WTC11 (cell line): Measurements from ENCODE around the gene COBL. TPM values are rescaled to one million over a fixed set of nuclear protein-coding genes. Genes with fewer than 3 reads are reported as not detected.
A peak's percentile ranks its signal among the peaks of the same experiment; 100 is the strongest.

Source experiments
- ATAC-seq: fragments of 200-7000 bp; cut with Tn5 transposase; 2 replicates; pipeline ENCODE4 v1.10.0; 2021; ENCODE audit warnings: mild to moderate bottlenecking, moderate library complexity
- CTCF ChIA-PET: fragments of 300-600 bp; sonication (Branson Sonifier 250); formaldehyde crosslinking; loops from one replicate; lab custom pipeline; 2021; ENCODE audit warnings: antibody characterized with exemption; lab: Charles Lee
- POLR2A ChIA-PET: fragments of 350-600 bp; sonication (Branson Sonifier 250); formaldehyde crosslinking; loops from one replicate; lab custom pipeline; 2021; ENCODE audit warnings: antibody characterized with exemption; lab: Charles Lee
- DNase-seq: peaks from one replicate; pipeline ENCODE4 v3.0.0; 2021; ENCODE audit warnings: low spot score
- H3K27ac Mint-ChIP-seq: 2 replicates; pipeline ENCODE4 v1.8.0; 2021; ENCODE audit warnings: mixed read lengths
- H3K27me3 Mint-ChIP-seq: 2 replicates; pipeline ENCODE4 v1.8.0; 2021; ENCODE audit warnings: low read depth, mild to moderate bottlenecking, moderate library complexity, mixed read lengths
- H3K36me3 Mint-ChIP-seq: 2 replicates; pipeline ENCODE4 v1.8.0; 2021; ENCODE audit warnings: mixed read lengths
- H3K4me1 Mint-ChIP-seq: 2 replicates; pipeline ENCODE4 v1.8.0; 2022; ENCODE audit warnings: mixed read lengths
- H3K4me3 Mint-ChIP-seq: 2 replicates; pipeline ENCODE4 v1.8.0; 2021; ENCODE audit warnings: mild to moderate bottlenecking, moderate library complexity, mixed read lengths
- H3K9me3 Mint-ChIP-seq: 2 replicates; pipeline ENCODE4 v1.8.0; 2021; ENCODE audit warnings: mixed read lengths
- E2F4 ChIP-seq: sonication (generic); formaldehyde crosslinking; IDR thresholded peaks from 2 replicates; pipeline ENCODE4 v1.8.1; 2022; ENCODE audit warnings: low read depth, mild to moderate bottlenecking, moderate library complexity, missing genetic modification reagents, borderline replicate concordance
- ELF4 ChIP-seq: sonication (generic); formaldehyde crosslinking; IDR thresholded peaks from 2 replicates; pipeline ENCODE4 v1.8.1; 2022; ENCODE audit warnings: low read depth, mild to moderate bottlenecking, moderate library complexity, missing genetic modification reagents
- FOXK1 ChIP-seq: sonication (generic); formaldehyde crosslinking; IDR thresholded peaks from 2 replicates; pipeline ENCODE4 v1.8.0; 2022; ENCODE audit warnings: mild to moderate bottlenecking, moderate library complexity, missing genetic modification reagents
- FOXP1 ChIP-seq: sonication (generic); formaldehyde crosslinking; IDR thresholded peaks from 2 replicates; pipeline ENCODE4 v1.8.0; 2022; ENCODE audit warnings: missing genetic modification reagents, mild to moderate bottlenecking, moderate library complexity, borderline replicate concordance
- MXD4 ChIP-seq: fragments of 250-450 bp; sonication (Bioruptor Pico); IDR thresholded peaks from 2 replicates; pipeline ENCODE4 v1.8.0; 2021; ENCODE audit warnings: mild to moderate bottlenecking, moderate library complexity, borderline replicate concordance
- NFATC4 ChIP-seq: fragments of 250-450 bp; sonication (Bioruptor Pico); IDR thresholded peaks from 2 replicates; pipeline ENCODE4 v1.9.0; 2021; ENCODE audit warnings: mild to moderate bottlenecking
- TEAD1 ChIP-seq: sonication (generic); formaldehyde crosslinking; IDR thresholded peaks from 2 replicates; pipeline ENCODE4 v1.8.0; 2022; ENCODE audit warnings: mild to moderate bottlenecking, missing genetic modification reagents
- TEAD4 ChIP-seq: sonication (generic); formaldehyde crosslinking; IDR thresholded peaks from 2 replicates; pipeline ENCODE4 v1.8.0; 2022; ENCODE audit warnings: mild to moderate bottlenecking, missing genetic modification reagents
- ZBTB21 ChIP-seq: sonication (generic); formaldehyde crosslinking; IDR thresholded peaks from 2 replicates; pipeline ENCODE4 v1.8.1; 2023; ENCODE audit warnings: mild to moderate bottlenecking, missing genetic modification reagents, borderline replicate concordance
- ZBTB43 ChIP-seq: sonication (generic); formaldehyde crosslinking; IDR thresholded peaks from 2 replicates; pipeline ENCODE4 v1.8.1; 2023; ENCODE audit warnings: mild to moderate bottlenecking, missing genetic modification reagents
- ZNF263 ChIP-seq: sonication (generic); formaldehyde crosslinking; IDR thresholded peaks from 2 replicates; pipeline ENCODE4 v1.8.1; 2022; ENCODE audit warnings: low read depth, mild to moderate bottlenecking, moderate library complexity, missing genetic modification reagents
- total RNA-seq: library from RNA; stranded (reverse); gene quantifications from 3 replicates; pipeline ENCODE4 v1.2.3, GENCODE V29; 2021
- TF ChIP-seq, protein P1 (sequence below): sonication (generic); formaldehyde crosslinking; IDR thresholded peaks from 2 replicates; pipeline ENCODE4 v1.8.1; 2023; ENCODE audit warnings: mild to moderate bottlenecking, missing genetic modification reagents, moderate library complexity
- TF ChIP-seq, protein P2 (sequence below): sonication (generic); formaldehyde crosslinking; IDR thresholded peaks from 2 replicates; pipeline ENCODE4 v1.8.1; 2022; ENCODE audit warnings: mild to moderate bottlenecking, missing genetic modification reagents, moderate library complexity, borderline replicate concordance
- TF ChIP-seq, protein P3 (sequence below): fragments of 250-450 bp; sonication (Bioruptor Pico); IDR thresholded peaks from 2 replicates; pipeline ENCODE4 v1.9.0; 2021; ENCODE audit warnings: mild to moderate bottlenecking
- TF ChIP-seq, protein P4 (sequence below): fragments of 250-450 bp; sonication (Bioruptor Pico); IDR thresholded peaks from 2 replicates; pipeline ENCODE4 v2.1.2; 2022; ENCODE audit warnings: mild to moderate bottlenecking, moderate library complexity

The COBL gene
- total RNA-seq, 1 experiment from 2014 or later, result 36.5 TPM

- ATAC-seq (peak; percentile 90), DNase-seq (peak; percentile 83)
- Mint-ChIP-seq H3K4me3 (no peak overlapping the region), H3K27ac (no peak overlapping the region), H3K36me3 (peaks cover 14% of the 10 kb centered on the region), H3K9me3 (peaks cover 7% of the 10 kb centered on the region), H3K4me1 (peaks cover 13% of the 10 kb centered on the region), H3K27me3 (no peaks in the 10 kb centered on the region)
- ChIA-PET POLR2A (no interaction called here), CTCF (interaction anchor here (0.6 to 2.5 kb wide), 19 partner anchors 8 to 600 kb away, joined by 3 to 23 read pairs (median 5); no protein-coding TSS in a partner anchor)
- TF ChIP-seq, protein P1, sequence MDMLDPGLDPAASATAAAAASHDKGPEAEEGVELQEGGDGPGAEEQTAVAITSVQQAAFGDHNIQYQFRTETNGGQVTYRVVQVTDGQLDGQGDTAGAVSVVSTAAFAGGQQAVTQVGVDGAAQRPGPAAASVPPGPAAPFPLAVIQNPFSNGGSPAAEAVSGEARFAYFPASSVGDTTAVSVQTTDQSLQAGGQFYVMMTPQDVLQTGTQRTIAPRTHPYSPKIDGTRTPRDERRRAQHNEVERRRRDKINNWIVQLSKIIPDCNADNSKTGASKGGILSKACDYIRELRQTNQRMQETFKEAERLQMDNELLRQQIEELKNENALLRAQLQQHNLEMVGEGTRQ (CRISPR knock-in tag), result no peak
- 0 out of 2 replicates have a peak, but pooled peaks have one; percentile 74 for TF ChIP-seq TEAD4 (CRISPR knock-in tag)
- peak; percentile 85; the same call in 1 of the 2 replicates for TF ChIP-seq TEAD1 (CRISPR knock-in tag)
These were observed 248.9 kb downstream of the COBL start for GRCh38 chr7:51067757-51068156.

DNA sequence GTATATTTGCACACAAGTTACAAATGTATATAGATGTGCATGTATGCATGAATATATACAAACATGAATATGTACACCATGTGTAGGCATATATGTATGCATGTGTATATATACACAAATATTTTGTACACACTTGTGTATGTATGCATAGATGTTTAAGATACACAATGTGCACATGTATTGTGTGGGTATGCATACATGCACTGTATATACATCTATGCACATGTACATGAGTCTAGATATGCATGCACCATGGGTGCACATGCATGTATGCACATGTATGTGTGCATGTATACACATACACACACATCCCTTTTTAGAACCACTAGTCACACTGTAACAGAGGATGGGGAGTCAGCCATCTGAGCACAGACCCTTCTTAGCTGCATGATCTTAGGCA is 249.4 kb downstream of the COBL start:
- ChIA-PET POLR2A (no interaction called here), CTCF (interaction anchor here (0.7 to 2.5 kb wide), 16 partner anchors 8 to 599 kb away, joined by 3 to 23 read pairs (median 5); no protein-coding TSS in a partner anchor)
- Mint-ChIP-seq H3K36me3 (peaks cover 14% of the 10 kb centered on the region), H3K27ac (no peak overlapping the region), H3K9me3 (peaks cover 7% of the 10 kb centered on the region), H3K27me3 (no peaks in the 10 kb centered on the region), H3K4me1 (peaks cover 12% of the 10 kb centered on the region)
- ATAC-seq (no peak), DNase-seq (no peak)
- TF ChIP-seq NFATC4 (no peak), ELF4 (CRISPR knock-in tag) (no peak), ZNF263 (no peak), MXD4 (no peak), FOXP1 (no peak), ZBTB43 (CRISPR knock-in tag) (no peak)
- TF ChIP-seq, protein P2, sequence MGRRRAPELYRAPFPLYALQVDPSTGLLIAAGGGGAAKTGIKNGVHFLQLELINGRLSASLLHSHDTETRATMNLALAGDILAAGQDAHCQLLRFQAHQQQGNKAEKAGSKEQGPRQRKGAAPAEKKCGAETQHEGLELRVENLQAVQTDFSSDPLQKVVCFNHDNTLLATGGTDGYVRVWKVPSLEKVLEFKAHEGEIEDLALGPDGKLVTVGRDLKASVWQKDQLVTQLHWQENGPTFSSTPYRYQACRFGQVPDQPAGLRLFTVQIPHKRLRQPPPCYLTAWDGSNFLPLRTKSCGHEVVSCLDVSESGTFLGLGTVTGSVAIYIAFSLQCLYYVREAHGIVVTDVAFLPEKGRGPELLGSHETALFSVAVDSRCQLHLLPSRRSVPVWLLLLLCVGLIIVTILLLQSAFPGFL, result no peak
- TF ChIP-seq, protein P3, sequence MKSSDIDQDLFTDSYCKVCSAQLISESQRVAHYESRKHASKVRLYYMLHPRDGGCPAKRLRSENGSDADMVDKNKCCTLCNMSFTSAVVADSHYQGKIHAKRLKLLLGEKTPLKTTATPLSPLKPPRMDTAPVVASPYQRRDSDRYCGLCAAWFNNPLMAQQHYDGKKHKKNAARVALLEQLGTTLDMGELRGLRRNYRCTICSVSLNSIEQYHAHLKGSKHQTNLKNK (CRISPR knock-in tag), result no peak
- TF ChIP-seq, all 79 proteins: peak for 0
- H3K4me3 Mint-ChIP-seq, result no peak overlapping the region

GRCh38 chr7:51066405-51066882 is 250.2 kb downstream of the COBL start:
- H3K27me3 Mint-ChIP-seq, result no peaks in the 10 kb centered on the region
- POLR2A ChIA-PET, result no interaction called here
- H3K4me1 Mint-ChIP-seq, result peaks cover 11% of the 10 kb centered on the region
- TF ChIP-seq E2F4 (CRISPR knock-in tag) (no peak), ZBTB21 (no peak), FOXK1 (CRISPR knock-in tag) (no peak)
- TF ChIP-seq, protein P4, sequence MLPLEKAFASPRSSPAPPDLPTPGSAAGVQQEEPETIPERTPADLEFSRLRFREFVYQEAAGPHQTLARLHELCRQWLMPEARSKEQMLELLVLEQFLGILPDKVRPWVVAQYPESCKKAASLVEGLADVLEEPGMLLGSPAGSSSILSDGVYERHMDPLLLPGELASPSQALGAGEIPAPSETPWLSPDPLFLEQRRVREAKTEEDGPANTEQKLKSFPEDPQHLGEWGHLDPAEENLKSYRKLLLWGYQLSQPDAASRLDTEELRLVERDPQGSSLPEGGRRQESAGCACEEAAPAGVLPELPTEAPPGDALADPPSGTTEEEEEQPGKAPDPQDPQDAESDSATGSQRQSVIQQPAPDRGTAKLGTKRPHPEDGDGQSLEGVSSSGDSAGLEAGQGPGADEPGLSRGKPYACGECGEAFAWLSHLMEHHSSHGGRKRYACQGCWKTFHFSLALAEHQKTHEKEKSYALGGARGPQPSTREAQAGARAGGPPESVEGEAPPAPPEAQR (CRISPR knock-in tag), result no peak
- peaks cover 7% of the 10 kb centered on the region for H3K9me3 Mint-ChIP-seq
- H3K27ac Mint-ChIP-seq, result no peak overlapping the region
- H3K4me3 Mint-ChIP-seq, result no peak overlapping the region
- no peak for ATAC-seq
- no peak for DNase-seq
- CTCF ChIA-PET, result no interaction called here
- H3K36me3 Mint-ChIP-seq, result peaks cover 14% of the 10 kb centered on the region
